Fibroblast of the aortic adventitia (primary cell): ENCODE data around the gene TTLL12. TPM values are rescaled to one million over a fixed set of nuclear protein-coding genes. Genes with fewer than 3 reads are reported as not detected.
A peak's percentile ranks its signal among the peaks of the same experiment; 100 is the strongest.
"Not testable (repeated sequence)": the region's sequence is repeated elsewhere in the genome, so short reads cannot be mapped to it uniquely, and the experiment has no call there.

Experiments
- DNase-seq: peaks from one replicate; pipeline ENCODE4 v3.0.0-alpha.2; 2010; ENCODE audit warnings: low read depth
- H3K4me3 ChIP-seq: 2 replicates; pipeline ENCODE4 v1.5.1; 2011; ENCODE audit warnings: low read depth, mild to moderate bottlenecking, control low read depth, low read length, moderate library complexity
- total RNA-seq: library from RNA; depleted of rRNA; stranded (reverse); fragments of >200 nt; gene quantifications from 2 replicates; pipeline ENCODE4 v1.2.3, GENCODE V29; 2012; ENCODE audit warnings: low replicate concordance
- TF ChIP-seq, protein P1 (sequence below): IDR thresholded peaks from 2 replicates; pipeline ENCODE4 v1.5.1; 2011; ENCODE audit warnings: mild to moderate bottlenecking, low read length, control low read depth, inconsistent platforms; ENCODE audit not compliant: insufficient read depth

Gene TTLL12
- total RNA-seq, 1 donor, result 40.5 TPM

DNA sequence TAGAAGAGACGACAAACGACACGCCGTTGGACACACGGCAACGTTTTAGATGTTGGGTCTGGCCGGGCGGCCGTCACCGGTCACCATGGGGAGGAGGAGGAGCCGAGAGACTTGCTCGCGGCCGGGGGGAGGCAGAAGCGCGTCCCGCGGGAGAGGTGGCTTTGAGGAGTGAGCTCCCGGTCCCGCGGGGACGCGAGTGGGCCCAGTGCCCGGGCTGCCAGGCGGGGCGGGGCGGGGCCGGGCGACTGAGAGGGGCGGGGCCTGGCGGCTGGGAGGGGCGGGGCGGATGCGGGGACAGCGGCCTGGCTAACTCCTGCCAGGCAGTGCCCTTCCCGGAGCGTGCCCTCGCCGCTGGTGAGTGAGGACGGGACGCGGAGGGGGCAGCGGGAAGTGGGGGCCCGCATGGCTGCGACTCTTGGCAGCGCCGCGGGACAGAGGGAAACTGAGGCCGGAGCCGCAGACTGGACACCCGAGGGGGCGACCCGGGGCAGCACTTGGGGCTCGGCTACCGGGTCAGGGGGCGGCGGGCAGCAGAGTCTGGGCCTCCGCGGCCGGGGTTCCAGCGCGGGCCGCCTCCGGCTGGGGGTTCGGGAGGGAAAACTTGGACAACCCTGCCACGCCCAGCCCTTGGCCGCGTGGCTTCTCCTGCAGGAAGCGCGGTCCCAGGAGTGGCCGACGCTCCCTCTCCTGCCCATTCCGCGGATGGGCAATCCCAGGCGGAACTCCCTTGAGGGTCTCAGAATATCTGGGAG is 35.5 kb downstream of the TTLL12 start, which contains the start of gene TSPO:
TSPO (plus strand) TSS at position 309 of the 752 bp plus-strand sequence. CDS start 7,680 bp downstream, outside the sequence.
- DNase-seq, result peak; percentile 29
- TF ChIP-seq, protein P1, sequence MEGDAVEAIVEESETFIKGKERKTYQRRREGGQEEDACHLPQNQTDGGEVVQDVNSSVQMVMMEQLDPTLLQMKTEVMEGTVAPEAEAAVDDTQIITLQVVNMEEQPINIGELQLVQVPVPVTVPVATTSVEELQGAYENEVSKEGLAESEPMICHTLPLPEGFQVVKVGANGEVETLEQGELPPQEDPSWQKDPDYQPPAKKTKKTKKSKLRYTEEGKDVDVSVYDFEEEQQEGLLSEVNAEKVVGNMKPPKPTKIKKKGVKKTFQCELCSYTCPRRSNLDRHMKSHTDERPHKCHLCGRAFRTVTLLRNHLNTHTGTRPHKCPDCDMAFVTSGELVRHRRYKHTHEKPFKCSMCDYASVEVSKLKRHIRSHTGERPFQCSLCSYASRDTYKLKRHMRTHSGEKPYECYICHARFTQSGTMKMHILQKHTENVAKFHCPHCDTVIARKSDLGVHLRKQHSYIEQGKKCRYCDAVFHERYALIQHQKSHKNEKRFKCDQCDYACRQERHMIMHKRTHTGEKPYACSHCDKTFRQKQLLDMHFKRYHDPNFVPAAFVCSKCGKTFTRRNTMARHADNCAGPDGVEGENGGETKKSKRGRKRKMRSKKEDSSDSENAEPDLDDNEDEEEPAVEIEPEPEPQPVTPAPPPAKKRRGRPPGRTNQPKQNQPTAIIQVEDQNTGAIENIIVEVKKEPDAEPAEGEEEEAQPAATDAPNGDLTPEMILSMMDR, result no peak
- peak within 1 kb of the TSS; percentile 80 for H3K4me3 ChIP-seq

DNA sequence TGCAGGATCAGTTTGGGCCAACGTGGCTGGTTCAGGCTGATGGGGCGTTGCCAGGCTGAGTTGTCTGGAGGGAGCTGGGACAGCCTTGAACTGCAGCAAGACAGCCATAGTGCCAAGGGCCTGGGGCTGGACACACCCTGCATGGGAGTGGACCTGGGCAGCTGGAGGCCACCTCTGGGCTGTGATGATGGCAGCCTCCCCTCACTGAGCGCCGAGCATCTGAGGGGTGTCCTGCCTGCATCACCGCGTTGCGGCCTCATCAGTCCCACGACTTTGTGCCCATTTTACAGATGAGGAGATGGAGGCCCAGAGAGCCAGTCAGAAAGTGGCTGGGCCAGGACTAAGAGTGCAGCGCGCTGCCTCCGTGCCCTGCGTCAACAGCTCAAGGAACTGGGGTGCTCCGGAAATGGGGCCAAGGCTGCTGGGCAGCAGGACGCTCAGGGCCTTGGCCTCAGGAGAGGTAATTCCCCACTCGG is 36.2 kb downstream of the TTLL12 start:
- no peak for DNase-seq
- H3K4me3 ChIP-seq, result peak overlapping the region; percentile 80
- TF ChIP-seq, protein P1, result no peak

DNA sequence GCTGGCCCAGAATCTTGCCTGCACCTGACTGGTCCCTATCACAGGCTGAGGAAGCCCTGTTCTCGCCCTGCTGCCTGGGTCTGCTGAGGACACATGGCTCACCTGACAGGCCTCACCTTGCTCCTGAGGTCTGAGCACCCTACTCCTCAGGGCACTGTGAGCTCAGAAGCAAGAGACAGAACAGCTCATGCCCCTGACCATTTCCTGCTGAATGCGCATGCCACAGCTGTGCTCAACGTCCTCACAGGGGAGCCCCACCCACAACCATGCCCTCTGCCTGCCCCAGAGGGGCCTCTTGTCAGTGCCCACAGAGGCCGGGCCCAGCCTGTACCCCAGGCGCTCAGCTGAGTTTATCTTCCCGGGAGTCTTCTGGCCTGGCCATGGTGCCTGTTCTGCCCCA is 38.4 kb downstream of the TTLL12 start:
- H3K4me3 ChIP-seq, result no peak overlapping the region
- TF ChIP-seq, protein P1, result no peak
- no peak for DNase-seq

DNA sequence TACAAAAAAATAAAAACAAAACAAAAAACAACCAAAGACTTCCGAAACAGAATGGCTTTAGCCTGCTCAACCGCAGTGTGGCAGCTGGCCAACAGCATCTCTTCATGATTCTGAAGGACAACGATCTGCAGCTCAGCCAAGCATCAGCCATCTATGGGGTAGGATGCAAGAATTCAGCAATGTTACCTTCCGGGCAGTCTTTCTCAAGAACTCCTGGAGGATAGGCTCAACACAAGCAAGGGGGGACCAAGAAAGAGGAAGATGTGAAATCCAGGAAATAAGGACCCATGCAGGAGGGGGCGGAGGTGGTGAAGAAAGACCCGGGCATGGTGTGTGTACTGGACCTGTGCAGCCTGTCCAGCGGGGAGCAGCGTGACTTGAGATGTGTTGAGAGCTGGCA is 39.1 kb downstream of the TTLL12 start:
- H3K4me3 ChIP-seq, result no peak overlapping the region
- DNase-seq, result no peak
- TF ChIP-seq, protein P1, result no peak

DNA sequence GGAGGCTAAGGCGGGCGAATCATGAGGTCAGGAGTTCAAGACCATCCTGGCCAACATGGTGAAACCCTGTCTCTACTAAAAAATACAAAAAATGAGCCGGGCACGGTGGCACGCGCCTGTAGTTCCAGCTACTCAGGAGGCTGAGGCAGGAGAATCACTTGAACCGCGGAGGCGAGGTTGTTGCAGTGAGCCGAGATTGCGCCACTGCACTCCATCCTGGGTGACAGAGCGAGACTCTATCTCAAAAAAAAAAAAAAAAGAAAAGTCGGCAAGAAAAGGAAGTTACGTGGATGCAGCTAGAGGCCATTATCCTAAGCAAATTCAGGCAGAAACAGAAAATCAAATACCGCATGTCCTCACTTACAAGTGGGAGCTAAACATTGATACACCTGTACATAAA is 40.6 kb downstream of the TTLL12 start:
- not testable (repeated sequence) for DNase-seq, H3K4me3 ChIP-seq

DNA sequence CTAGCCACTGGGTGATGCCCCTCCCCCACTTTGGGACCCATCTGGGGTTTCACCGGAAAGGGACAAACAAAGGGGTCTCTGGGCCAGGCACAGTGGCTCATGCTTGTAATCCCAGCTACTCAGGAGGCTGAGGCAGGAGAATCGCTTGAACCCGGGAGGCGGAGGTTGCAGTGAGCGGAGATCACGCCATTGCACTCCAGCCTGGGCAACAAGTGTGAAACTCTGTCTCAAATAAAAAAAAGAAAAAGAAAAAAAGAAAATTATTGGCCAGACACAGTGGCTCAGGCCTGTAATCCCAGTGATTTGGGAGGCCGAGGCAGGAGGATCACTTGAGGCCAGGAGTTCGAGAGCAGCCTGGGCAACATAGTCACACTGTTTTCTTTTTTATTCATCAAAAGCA is 41.6 kb downstream of the TTLL12 start:
- not testable (repeated sequence) for H3K4me3 ChIP-seq, DNase-seq

DNA sequence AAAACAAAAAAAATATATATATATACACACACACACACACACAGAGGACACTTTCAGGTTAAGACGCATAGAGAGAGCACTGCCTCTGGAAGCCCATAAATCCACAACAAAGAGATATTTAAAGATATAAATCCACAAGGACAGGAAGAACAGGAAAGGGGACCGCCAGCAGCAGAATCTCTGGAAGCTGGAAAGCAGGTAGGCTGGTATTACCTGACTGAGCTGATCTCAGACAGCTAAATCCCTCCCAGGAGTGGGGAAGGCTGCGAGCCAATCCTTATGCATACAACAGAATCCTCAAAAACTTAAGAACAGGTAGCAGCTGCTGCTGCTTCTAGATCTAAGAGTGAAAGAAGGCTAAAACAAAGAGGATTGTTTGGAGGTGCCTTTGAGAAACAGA is 42.0 kb downstream of the TTLL12 start:
- TF ChIP-seq, protein P1, result no peak
- H3K4me3 ChIP-seq, result no peak overlapping the region
- DNase-seq, result no peak
